Heart left ventricle (tissue), 16 donors: ENCODE measurements around the gene PXMP4. TPM values are rescaled to one million over a fixed set of nuclear protein-coding genes. Genes with fewer than 3 reads are reported as not detected.
A peak's percentile ranks its signal among the peaks of the same experiment; 100 is the strongest.

Source experiments
- ATAC-seq, 4 donors: fragments of 200-7000 bp; cut with Tn5 transposase; one replicate each; pipeline ENCODE4 v1.9.1; 2020 to 2022; ENCODE audit warnings: moderate library complexity in 4 of 4, mild to moderate bottlenecking in 3 of 4, moderate number of reproducible peaks in 1 of 4
- DNase-seq, 5 donors: peaks; one replicate each; pipeline ENCODE4 v3.0.0-alpha.2; 2020
- H3K27ac ChIP-seq, 12 donors: fragments of 200-600 bp; sonication (generic) in 4 of 12; one replicate each; pipeline versions ENCODE4 v1.5.0 to v1.8.0; 2016 to 2022; ENCODE audit warnings: mild to moderate bottlenecking in 2 of 12
- H3K27me3 ChIP-seq, 9 donors: fragments of 200-600 bp; sonication (generic) in 2 of 9; one replicate each; pipeline versions ENCODE4 v1.5.1 to v1.8.0; 2016 to 2022; ENCODE audit warnings: mild to moderate bottlenecking in 3 of 9
- H3K36me3 ChIP-seq, 9 donors: fragments of 200-600 bp; sonication (generic) in 2 of 9; one replicate each; pipeline versions ENCODE4 v1.5.0 to v1.8.0; 2018 to 2022; ENCODE audit warnings: mild to moderate bottlenecking in 2 of 9
- H3K4me1 ChIP-seq, 12 donors: fragments of 200-600 bp; sonication (generic) in 4 of 12; one replicate each; pipeline versions ENCODE4 v1.5.0 to v1.8.0; 2016 to 2022; ENCODE audit warnings: mild to moderate bottlenecking in 3 of 12
- H3K4me3 ChIP-seq, 12 donors: fragments of 200-600 bp; sonication (generic) in 4 of 12; one replicate each; pipeline versions ENCODE4 v1.5.0 to v1.8.0; 2017 to 2022; ENCODE audit warnings: mild to moderate bottlenecking in 9 of 12, moderate library complexity in 4 of 12
- H3K9me3 ChIP-seq, 12 donors: fragments of 200-600 bp; sonication (generic) in 4 of 12; one replicate each; pipeline versions ENCODE4 v1.5.0 to v1.8.0; 2016 to 2022; ENCODE audit warnings: mild to moderate bottlenecking in 1 of 12
- POLR2A ChIP-seq, 2 donors: fragments of 450-650 bp; IDR thresholded peaks; one replicate each; pipeline ENCODE4 v1.6.1; 2017; ENCODE audit warnings: antibody characterized with exemption in 2 of 2, mild to moderate bottlenecking in 2 of 2, moderate library complexity in 2 of 2
- WGBS, 4 donors: extraction: QIAGEN DNeasy Blood & Tissue Kit in 2 of 4; methylation state at CpG; one replicate each; pipeline versions ENCODE4 v1.1.5 to v1.1.7; 2013 to 2018; 5-methylcytosine and 5-hydroxymethylcytosine counted together
- intact Hi-C, 10 donors: fragments of 100-400 bp; cut with DNase I; formaldehyde crosslinking; loops; one replicate each; pipeline versions ENCODE4 v1.11.1 to v1.14.2; 2022
- polyA plus RNA-seq, 2 donors: library from polyadenylated mRNA; stranded (reverse); fragments of 200-250 nt; gene quantifications; one replicate each; pipeline ENCODE4 v1.2.3, GENCODE V29; 2013
- total RNA-seq, 9 donors: library from RNA; depleted of rRNA in 2 of 9; stranded (reverse); fragments of >200 nt in 2 of 9; fragmentation: NEBNext Ultra II Directional in 3 of 9; extraction: Animal tissue kit (Norgen Biotek cat#: 25700) in 3 of 9; gene quantifications; one replicate each; pipeline versions ENCODE4 v1.1.0 to v1.2.4, GENCODE V29; 2016 to 2023
- TF ChIP-seq, protein P1 (sequence below), 12 donors: fragments of 200-600 bp; sonication (generic) in 4 of 12; IDR thresholded peaks; one replicate each; pipeline versions ENCODE4 v1.5.0 to v1.8.0; 2018 to 2022; ENCODE audit warnings: antibody characterized with exemption in 12 of 12, mild to moderate bottlenecking in 5 of 12
- donor health status: ischemic (EF 13 %, LVEDD 7.1; RV severe dilation, severe dysfunction).
- donor health status: healthy with polysubstance abuse.
- donor health status: DM: no; HTN: yes; CAD: no.
- donor health status: DM: no; HTN: no; CAD: no.
- donor health status: ischemic (EF 25% LVEDD 6.9; RV normal size, moderate dysfunction).
- donor health status: ischemic (EF 25% LVEDD 5.7; RV mildly dilated, moderate dysfunction).
- donor health status: healthy.
- donor health status: DM: yes; HTN: yes; CAD: no.
- donor health status: ischemic (EF 35%, LVEDD 5.7; RV mildly dilated, moderate dysfunction).
- donor health status: nonischemic (EF 11% LVEDD 7.7; RV severe dilation, severe dysfunction).
- donor health status: DM: yes; HTN: yes; CAD: no.
- donor health status: PGD.
- donor health status: ischemic (EF 29% LVEDD 5.4; RV normal size, mild dysfunction).
- donor health status: nonischemic (EF 23%, LVEDD 6.1; RV moderate dilation, normal function).

PXMP4 gene
- total and polyA plus RNA-seq, 11 donors: 5.0 to 13.0 (median 10.2) TPM

DNA sequence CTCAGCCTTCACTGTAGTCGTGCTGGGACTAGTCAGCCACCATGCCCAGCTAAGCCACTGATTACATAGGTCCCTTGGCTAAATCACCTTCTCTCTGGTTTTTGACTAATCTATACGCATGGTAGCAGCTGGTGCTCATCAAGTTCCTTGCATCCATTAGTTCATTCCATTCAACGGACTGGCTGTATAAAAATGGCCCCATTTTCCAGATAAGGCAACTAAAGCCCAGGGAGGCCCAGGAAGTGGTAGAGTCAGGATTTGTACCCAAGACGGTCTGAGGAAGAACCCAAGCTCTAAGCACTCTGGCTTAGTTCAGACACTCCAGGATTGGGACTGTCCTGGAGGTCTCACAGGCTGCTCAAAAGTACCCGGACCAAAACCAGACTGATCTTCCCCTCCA, 38.8 kb downstream of the PXMP4 start:
- H3K9me3 ChIP-seq: no peaks in the 10 kb centered on the region
- ATAC-seq (no peak), DNase-seq (no peak)
- H3K4me1 ChIP-seq: peaks cover 0 to 30% (median 9%) of the 10 kb centered on the region in 12 donors
- TF ChIP-seq POLR2A (IDR thresholded peaks at IDR 0.05): no peak
- TF ChIP-seq, protein P1, sequence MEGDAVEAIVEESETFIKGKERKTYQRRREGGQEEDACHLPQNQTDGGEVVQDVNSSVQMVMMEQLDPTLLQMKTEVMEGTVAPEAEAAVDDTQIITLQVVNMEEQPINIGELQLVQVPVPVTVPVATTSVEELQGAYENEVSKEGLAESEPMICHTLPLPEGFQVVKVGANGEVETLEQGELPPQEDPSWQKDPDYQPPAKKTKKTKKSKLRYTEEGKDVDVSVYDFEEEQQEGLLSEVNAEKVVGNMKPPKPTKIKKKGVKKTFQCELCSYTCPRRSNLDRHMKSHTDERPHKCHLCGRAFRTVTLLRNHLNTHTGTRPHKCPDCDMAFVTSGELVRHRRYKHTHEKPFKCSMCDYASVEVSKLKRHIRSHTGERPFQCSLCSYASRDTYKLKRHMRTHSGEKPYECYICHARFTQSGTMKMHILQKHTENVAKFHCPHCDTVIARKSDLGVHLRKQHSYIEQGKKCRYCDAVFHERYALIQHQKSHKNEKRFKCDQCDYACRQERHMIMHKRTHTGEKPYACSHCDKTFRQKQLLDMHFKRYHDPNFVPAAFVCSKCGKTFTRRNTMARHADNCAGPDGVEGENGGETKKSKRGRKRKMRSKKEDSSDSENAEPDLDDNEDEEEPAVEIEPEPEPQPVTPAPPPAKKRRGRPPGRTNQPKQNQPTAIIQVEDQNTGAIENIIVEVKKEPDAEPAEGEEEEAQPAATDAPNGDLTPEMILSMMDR (IDR thresholded peaks at IDR 0.05): no peak
- H3K4me3 ChIP-seq: no peak overlapping the region
- intact Hi-C loops: loop anchor here in 1 of 10 donors (10.0 kb wide), 1 partner anchor 314 kb away; the partner anchor contains the start of gene RALY
- no peaks in the 10 kb centered on the region for H3K36me3 ChIP-seq
- no peak overlapping the region for H3K27ac ChIP-seq
- WGBS, 4 donors: 88 to 93% (median 89%) methylated on average over 5 of the region's 5 CpGs
- no peaks in the 10 kb centered on the region for H3K27me3 ChIP-seq

DNA sequence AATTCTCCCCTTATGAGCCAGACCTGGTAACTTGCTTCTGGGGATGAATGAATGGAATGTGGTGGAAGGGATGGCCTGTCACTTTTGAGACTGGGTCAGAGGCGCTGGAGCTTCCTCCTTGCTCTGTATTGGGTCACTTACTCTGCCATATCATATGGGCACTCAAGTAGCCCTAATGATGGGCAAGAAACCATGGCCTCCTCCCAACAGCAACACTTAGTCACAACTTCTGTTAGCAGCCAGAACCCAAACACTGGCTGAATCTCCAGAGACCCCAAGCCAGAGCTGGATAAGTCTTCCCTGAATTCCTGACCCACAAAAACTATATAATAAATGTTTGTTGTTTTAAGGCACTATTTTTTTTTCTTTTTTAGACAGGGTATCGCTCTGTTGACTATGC, 39.4 kb downstream of the PXMP4 start:
- Histone ChIP-seq H3K27me3 (no peaks in the 10 kb centered on the region), H3K4me3 (no peak overlapping the region), H3K4me1 (peaks cover 0 to 32% (median 8%) of the 10 kb centered on the region in 12 donors), H3K27ac (no peak overlapping the region), H3K9me3 (no peaks in the 10 kb centered on the region), H3K36me3 (no peaks in the 10 kb centered on the region)
- WGBS, 4 donors: 81 to 84% (median 82%) methylated on average over 2 of the region's 2 CpGs
- TF ChIP-seq, protein P1 (IDR thresholded peaks at IDR 0.05): no peak
- TF ChIP-seq POLR2A (IDR thresholded peaks at IDR 0.05): no peak
- intact Hi-C loops: loop anchor here in 1 of 10 donors (10.0 kb wide), 1 partner anchor 314 kb away; the partner anchor contains the start of gene RALY
- no peak for DNase-seq
- no peak for ATAC-seq

- TF ChIP-seq POLR2A (IDR thresholded peaks at IDR 0.05): no peak
- TF ChIP-seq, protein P1 (IDR thresholded peaks at IDR 0.05): no peak
- DNase-seq (no peak), ATAC-seq (no peak)
- H3K27me3 ChIP-seq: no peaks in the 10 kb centered on the region
- intact Hi-C loops: loop anchor here in 1 of 10 donors (10.0 kb wide), 1 partner anchor 315 kb away; the partner anchor contains the start of gene RALY
- no peaks in the 10 kb centered on the region for H3K36me3 ChIP-seq
- peaks cover 0 to 32% (median 8%) of the 10 kb centered on the region in 12 donors for H3K4me1 ChIP-seq
- no peaks in the 10 kb centered on the region for H3K9me3 ChIP-seq
- H3K4me3 ChIP-seq: no peak overlapping the region
- H3K27ac ChIP-seq: no peak overlapping the region
- WGBS, 4 donors: 89 to 94% (median 92%) methylated on average over 12 to 20 of the region's 20 CpGs
These were observed 40.2 kb downstream of the PXMP4 start for GRCh38 chr20:33679758-33680485.

DNA sequence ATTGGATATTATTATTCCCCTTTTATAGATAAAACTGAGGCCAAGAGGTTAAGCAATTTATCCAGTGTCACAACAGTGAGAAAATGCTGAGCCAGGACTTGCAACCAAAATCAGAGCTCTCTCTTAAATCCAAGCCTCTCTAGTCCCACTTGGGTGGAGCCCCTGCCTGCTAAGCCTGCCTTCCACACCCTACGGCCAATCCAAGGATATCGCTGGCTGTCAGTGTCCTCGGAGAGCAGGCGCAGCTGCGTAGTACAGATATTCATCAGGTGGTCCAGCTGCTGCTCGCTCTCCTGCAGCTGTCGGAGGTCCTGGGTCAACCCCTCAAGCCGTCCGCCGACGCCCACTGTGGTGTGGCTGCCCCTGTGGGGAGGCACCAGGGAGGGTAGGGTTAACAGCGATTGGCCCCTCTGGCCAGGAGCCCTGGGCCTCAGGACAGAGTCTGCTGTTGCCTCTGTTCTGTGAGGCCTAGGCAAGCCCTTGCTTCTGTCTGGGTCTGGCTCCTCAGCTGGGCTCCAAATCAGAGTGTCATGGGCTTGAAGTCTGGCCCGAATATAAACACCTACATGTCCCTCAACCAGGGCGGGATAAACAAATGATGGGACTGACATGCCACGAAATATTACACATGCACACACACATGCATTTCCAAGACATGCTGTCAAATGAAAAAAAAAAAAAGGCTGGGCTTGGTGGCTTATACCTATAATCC, 42.0 kb downstream of the PXMP4 start:
- H3K9me3 ChIP-seq: no peaks in the 10 kb centered on the region
- DNase-seq: peak in 3 of 5 donors; percentile 51 to 83 (median 68)
- peaks cover 0 to 42% (median 13%) of the 10 kb centered on the region in 12 donors for H3K4me1 ChIP-seq
- ATAC-seq: peak; percentile 15 to 49 (median 40)
- WGBS, 4 donors: 71 to 82% (median 81%) methylated on average over 13 to 15 of the region's 15 CpGs
- TF ChIP-seq, protein P1 (IDR thresholded peaks at IDR 0.05): no peak
- no peak for TF ChIP-seq POLR2A (IDR thresholded peaks at IDR 0.05)
- intact Hi-C loops: no loop called here
- H3K36me3 ChIP-seq: no peaks in the 10 kb centered on the region
- no peak overlapping the region for H3K4me3 ChIP-seq
- H3K27ac ChIP-seq: peak overlapping the region in 3 of 12 donors; percentile 34 to 57 (median 56)
- H3K27me3 ChIP-seq: no peaks in the 10 kb centered on the region
